Measurements from ENCODE around the gene NRXN2.

DNA sequence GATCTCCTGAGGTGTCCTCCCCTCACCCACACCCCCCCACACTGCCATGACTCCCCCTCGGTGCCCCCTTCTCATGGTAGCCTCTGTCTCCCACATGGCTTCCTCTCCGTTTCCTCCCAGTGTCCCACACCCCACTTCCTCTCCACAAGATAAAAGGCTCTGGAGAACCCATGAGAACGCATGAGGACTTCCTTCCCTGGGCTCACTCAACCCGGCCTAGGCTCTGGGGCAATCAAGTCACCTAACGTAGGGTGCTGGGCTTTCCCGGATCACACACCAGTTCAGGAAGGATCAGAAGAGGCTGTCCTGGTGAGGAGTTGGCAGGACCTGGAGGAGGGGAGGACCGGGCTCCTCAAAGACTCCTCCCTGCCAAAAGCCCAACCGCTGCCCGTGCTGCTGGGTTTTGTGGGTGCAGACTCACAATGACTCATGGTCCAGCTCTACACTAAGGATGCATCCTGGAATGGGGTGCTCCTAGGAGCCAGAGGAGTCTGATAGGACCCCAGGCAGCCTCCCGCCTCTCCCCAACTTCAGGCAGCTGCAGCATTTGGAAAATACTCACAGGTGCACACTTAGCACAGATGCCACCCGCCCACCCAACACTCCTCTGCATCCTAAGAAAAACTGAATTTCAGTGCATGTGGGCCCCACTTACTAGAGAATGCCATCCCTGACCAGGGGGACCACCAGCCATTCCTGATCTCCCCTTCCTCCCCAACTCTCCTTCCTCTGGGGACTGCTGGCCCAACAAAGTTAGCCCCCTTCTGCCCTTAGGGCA, 110.9 kb downstream of the NRXN2 start:
- TF ChIP-seq, protein P1, sequence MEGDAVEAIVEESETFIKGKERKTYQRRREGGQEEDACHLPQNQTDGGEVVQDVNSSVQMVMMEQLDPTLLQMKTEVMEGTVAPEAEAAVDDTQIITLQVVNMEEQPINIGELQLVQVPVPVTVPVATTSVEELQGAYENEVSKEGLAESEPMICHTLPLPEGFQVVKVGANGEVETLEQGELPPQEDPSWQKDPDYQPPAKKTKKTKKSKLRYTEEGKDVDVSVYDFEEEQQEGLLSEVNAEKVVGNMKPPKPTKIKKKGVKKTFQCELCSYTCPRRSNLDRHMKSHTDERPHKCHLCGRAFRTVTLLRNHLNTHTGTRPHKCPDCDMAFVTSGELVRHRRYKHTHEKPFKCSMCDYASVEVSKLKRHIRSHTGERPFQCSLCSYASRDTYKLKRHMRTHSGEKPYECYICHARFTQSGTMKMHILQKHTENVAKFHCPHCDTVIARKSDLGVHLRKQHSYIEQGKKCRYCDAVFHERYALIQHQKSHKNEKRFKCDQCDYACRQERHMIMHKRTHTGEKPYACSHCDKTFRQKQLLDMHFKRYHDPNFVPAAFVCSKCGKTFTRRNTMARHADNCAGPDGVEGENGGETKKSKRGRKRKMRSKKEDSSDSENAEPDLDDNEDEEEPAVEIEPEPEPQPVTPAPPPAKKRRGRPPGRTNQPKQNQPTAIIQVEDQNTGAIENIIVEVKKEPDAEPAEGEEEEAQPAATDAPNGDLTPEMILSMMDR (IDR thresholded peaks at IDR 0.05): no peak
- no peak for TF ChIP-seq POLR2A (IDR thresholded peaks at IDR 0.05)

All from heart left ventricle (tissue), 13 donors.